GM19438 (cell line): ENCODE data around the gene TBC1D20.
"Not testable (repeated sequence)": the region's sequence is repeated elsewhere in the genome, so short reads cannot be mapped to it uniquely, and the experiment has no call there.

Experiments
- ATAC-seq: cut with Tn5 transposase; IDR thresholded peaks from one replicate; pipeline ENCODE4 v1.9.1; 2021; ENCODE audit warnings: low read depth; ENCODE audit not compliant: unreplicated experiment

TBC1D20 gene

GRCh38 chr20:476561-477249 is 14.4 kb upstream of the TBC1D20 start:
- not testable (repeated sequence) for ATAC-seq

DNA sequence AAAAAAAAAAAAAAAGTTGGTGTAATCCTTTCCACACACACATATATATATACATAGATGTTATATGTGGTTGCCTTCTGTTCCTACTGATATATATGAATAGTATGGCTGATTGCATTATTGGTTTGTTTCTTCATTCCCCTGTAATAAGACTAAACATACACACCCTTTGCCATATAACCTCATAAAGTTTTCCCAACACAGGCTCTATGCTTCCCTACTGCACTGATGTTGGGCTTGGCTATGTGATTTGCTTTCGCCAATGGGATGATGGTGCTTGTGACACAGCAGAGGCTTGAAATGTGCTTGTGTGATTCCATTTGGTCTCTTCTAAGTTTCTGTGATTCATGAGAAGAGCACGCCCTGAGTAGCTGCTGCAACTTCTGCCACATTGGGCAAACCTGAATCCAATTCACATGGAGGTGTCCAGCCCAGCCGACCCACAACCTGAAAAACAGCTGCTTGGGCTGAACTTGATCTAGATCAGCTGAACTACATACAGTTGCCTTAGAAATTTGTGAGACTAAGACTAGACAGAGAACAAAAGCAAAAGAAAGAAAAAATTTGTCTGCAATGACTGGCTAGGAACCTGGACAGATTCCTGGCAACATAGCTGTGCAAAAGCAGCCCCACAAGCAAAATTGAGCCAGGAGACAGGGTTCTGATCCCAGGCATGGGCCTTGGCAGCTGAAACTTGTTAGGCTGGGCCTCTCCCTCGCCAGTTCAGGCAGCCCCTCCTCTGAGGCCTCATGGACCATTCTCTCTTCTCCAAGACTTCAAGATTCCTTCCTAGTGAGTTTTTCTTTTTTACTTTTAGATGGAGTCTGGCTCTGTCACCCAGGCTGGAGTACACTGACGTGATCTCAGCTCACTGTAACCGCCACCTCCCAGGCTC is 13.4 kb upstream of the TBC1D20 start:
- no peak for ATAC-seq

DNA sequence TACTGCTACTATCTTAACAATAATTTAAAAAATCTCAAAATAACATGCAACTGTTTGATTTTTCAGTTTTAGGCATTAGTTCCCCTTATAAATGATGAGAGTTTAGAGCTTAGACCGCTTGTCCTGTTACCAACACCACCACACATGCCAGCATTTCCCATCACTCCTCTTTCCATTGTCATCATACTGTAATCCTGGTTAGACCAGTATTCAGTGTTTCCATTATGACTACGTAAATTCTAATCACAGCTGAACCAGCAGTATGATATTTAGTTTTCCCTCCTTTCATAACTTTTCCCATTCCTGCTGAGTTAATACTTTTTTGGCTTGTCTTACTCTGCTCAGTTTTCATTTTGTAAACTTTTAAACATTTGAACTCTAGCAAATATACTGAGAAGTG is 12.2 kb upstream of the TBC1D20 start:
- ATAC-seq, result no peak

DNA sequence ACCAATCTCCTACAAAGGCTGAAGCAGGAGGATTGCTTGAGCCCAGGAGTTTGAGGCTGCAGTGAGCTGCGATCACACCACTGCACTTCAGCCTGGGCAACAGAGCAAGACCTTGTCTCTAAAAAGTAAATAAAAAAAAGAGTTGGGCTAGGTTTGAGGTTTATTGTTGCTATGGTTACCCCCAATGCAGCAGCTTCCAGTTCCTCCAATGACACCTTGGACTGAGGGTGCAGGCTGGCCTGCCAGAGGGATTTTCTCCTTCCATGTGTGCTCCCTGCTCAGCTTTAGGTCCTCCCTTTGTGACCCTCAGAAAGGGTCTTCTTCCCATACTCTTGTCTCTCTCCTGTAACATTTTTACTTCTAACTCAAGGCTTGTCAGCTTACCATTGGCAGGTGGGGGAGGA is 10.6 kb upstream of the TBC1D20 start:
- ATAC-seq, result no peak

GRCh38 chr20:472137-472846 is 10.0 kb upstream of the TBC1D20 start:
- ATAC-seq, result no peak

- ATAC-seq, result no peak
Observed at GRCh38 chr20:469746-470490, 7.6 kb upstream of the TBC1D20 start.

- ATAC-seq, result no peak
Observed at GRCh38 chr20:467755-468154, 5.4 kb upstream of the TBC1D20 start.

- peak; percentile 19 for ATAC-seq
Observed at GRCh38 chr20:461254-462198, 807 bp downstream of the TBC1D20 start.

DNA sequence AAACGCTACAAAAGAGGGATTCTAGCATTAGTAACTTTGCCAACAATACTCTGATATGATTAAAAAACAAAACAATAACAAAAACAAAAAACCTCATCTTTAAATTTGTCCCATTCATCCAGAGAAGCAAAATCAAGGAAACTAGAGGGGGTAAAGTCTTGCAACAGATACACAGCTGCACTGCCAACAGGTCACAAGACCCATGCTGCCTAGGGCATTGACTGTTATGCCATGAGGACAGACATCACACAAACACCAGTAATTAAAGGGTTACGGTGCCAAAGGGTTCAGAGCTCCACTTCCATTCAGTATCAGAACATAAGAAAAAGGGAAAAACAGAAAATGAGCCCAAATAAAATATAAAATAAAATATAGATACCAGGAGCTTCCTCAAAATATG is 1.6 kb downstream of the TBC1D20 start:
- ATAC-seq, result no peak

- ATAC-seq, result no peak
Observed at GRCh38 chr20:460180-460579, 2.2 kb downstream of the TBC1D20 start.

GRCh38 chr20:458776-459175 is 3.6 kb downstream of the TBC1D20 start:
- no peak for ATAC-seq

DNA sequence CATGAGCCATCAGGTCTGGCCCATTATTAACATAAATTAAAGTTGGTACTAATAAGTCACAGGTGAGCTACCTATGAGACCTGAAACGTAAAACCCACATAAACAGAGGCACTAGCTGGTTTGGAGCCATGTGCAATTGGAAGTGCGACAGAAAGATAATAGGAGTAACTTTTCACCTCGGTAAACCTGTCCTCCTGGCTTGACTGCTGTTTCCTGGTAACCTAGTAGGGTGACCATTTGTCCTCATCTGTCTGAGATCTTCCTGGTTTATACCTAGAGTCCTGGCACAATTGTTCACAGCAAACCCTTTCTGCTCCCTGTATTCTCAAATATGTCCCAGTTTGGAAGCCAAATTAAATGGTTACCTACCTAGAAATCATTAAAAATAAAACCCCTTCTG is 7.4 kb downstream of the TBC1D20 start:
- ATAC-seq, result no peak

DNA sequence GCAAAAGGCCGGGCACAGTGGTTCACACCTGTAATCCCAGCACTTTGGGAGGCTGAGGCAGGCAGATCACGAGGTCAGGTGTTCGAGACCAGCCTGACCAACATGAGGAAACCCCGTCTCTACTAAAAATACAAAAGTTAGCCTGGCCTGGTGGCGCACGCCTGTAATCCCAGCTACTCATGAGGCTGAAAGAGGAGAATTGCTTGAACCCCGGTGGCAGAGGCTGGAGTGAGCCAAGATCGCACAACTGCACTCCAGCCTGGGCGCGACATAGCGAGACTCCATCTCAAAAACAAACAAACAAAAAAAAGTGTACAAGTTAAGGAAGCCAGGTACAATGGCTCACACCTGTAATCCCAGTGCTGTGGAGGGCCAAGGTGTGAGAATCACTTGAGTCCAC is 10.3 kb downstream of the TBC1D20 start:
- not testable (repeated sequence) for ATAC-seq

DNA sequence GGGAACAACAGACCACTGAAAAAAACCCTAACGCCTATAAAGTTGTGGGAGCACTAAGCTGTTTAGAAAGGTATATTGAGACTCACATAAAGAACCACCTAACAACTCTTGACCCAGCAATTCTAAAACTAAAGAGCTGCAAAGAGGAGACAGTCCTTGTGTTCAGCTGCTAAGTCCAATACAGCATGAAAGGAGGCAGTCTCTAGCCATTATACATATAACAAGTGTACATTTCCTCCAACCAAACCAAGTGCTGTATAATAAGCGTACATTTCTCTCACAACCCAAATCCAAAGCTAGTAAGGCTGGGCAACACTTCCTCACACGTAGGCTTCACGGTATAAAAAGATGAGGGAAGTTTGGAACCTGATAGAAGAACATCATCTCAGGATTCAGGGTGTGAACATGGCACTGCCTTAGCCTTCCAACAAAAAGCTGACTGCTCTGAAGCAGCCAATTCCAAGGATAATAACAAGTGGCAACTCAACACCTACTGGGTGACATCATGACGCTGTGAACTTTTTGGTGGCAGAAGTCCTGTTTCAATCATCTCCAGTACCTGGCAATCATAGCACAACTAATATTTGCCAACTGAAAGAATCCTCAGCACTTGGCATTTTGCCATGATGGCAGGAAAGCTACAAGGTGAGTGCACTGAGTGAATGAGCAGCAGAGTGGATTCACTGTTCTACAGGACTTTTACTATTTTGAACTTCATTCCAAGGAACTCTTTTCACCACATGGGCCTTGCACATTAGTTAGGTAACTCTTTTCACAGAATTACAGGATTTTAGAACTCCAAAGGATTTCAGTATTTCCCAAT is 16.6 kb downstream of the TBC1D20 start:
- ATAC-seq, result no peak

DNA sequence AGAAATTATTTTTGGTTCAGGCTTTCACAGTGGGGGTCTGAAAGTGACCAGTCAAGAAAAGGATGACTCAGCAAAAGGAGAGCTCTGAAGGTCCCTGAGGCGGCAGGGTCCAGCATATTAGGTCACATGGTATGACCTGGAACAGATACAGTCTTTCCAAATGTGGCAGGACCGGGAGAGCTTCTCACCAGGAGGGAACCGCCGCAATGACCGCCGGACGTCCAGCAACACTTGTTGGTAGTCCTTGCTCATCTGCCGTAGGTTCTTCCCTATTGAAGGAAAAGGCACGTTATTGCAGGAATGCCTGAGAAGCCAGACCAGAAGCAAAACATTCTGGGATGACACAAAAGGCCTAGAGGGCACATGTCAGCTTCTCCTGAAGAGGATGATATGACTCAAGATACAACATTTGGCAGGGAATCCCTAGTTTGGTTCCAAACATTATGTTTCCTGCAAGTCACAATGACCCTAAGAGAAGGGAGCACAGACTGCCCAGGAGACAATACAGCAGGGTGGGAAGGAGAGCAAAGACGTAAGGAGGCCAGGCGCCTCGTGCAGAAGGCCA is 17.4 kb downstream of the TBC1D20 start:
- no peak for ATAC-seq

DNA sequence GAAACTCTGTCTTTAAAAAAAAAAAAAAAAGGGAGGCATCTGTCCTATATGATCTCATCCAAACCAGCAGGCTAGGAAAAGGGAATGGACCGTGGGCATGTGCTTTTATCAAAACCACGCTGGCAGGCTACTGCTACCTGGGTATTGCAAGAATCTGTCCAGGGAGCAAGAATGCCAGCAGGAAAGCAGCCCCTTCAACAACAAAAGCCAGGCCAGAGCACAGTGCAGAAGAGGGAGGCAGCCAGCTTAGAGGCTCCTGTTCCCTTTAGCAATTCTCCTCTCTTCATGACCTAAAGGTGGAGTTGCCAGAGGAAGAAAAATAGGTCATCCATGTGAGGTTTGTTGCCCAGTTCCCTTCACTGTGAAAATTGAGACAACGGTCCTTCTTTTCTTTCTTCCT is 18.2 kb downstream of the TBC1D20 start:
- no peak for ATAC-seq

GRCh38 chr20:443223-443775 is 19.0 kb downstream of the TBC1D20 start:
- ATAC-seq, result no peak

DNA sequence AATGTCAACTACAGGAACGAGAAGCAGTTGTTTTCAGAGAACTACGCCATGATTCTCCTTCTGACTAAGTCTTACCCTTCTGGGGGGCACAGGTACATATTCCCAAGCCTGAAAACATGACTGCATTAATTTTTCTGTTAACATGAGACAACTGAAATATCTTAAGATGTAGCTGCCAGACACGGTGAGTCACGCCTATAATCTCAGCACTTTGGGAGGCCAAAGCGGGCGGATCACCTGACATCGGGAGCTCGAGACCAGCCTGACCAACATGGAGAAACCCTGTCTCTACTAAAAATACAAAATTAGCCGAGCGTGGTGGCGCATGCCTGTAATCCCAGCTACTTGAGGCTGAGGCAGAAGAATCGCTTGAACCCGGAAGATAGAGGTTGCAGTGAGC is 21.7 kb downstream of the TBC1D20 start:
- ATAC-seq, result no peak
